Thymus (tissue), 14 donors: Measurements from ENCODE around the gene GALNT16. TPM values are rescaled to one million over a fixed set of nuclear protein-coding genes. Genes with fewer than 3 reads are reported as not detected.
"Not testable (repeated sequence)": the region's sequence is repeated elsewhere in the genome, so short reads cannot be mapped to it uniquely, and the experiment has no call there.

Source experiments
- DNase-seq, 9 donors: peaks; one replicate each; pipeline ENCODE4 v3.0.0-alpha.2; 2013; ENCODE audit warnings: low spot score in 9 of 9, low read depth in 6 of 9, missing footprints in 1 of 9
- H3K27ac ChIP-seq, 2 donors: one replicate each; pipeline ENCODE4 v1.5.1; 2013; ENCODE audit warnings: control low read depth in 1 of 2, low read depth in 1 of 2, low read length in 1 of 2, mild to moderate bottlenecking in 1 of 2, moderate library complexity in 1 of 2
- H3K27me3 ChIP-seq, 2 donors: one replicate each; pipeline ENCODE4 v1.5.1; 2013; ENCODE audit warnings: low read length in 1 of 2; ENCODE audit not compliant: control insufficient read depth in 2 of 2, insufficient read depth in 1 of 2
- H3K36me3 ChIP-seq, 2 donors: one replicate each; pipeline ENCODE4 v1.5.1; 2013; ENCODE audit warnings: low read length in 1 of 2, mild to moderate bottlenecking in 1 of 2, moderate library complexity in 1 of 2; ENCODE audit not compliant: control insufficient read depth in 2 of 2, insufficient read depth in 2 of 2
- H3K4me1 ChIP-seq, 2 donors: one replicate each; pipeline ENCODE4 v1.5.1; 2013; ENCODE audit warnings: low read length in 2 of 2; ENCODE audit not compliant: control insufficient read depth in 2 of 2, insufficient read depth in 2 of 2
- H3K4me3 ChIP-seq, 2 donors: one replicate each; pipeline ENCODE4 v1.5.1; 2013; ENCODE audit warnings: low read length in 2 of 2, control low read depth in 1 of 2, mild to moderate bottlenecking in 1 of 2
- H3K9me3 ChIP-seq, 2 donors: one replicate each; pipeline ENCODE4 v1.5.1; 2013; ENCODE audit warnings: low read length in 1 of 2, mild to moderate bottlenecking in 1 of 2; ENCODE audit not compliant: control insufficient read depth in 2 of 2, insufficient read depth in 1 of 2
- WGBS: extraction: QIAGEN DNeasy Blood & Tissue Kit; methylation state at CpG from one replicate; pipeline ENCODE4 v1.1.7; 2013; 5-methylcytosine and 5-hydroxymethylcytosine counted together
- long read RNA-seq, 10 donors: transcript quantifications; one replicate each; lab custom pipeline, GENCODE V29; 2026
- polyA plus RNA-seq: library from polyadenylated mRNA; stranded (reverse); fragments of 200-250 nt; gene quantifications from one replicate; pipeline ENCODE4 v1.2.3, GENCODE V29; 2013
- total RNA-seq: library from RNA; stranded (reverse); fragments of 120-200 nt; gene quantifications from one replicate; pipeline ENCODE4 v1.2.4, GENCODE V29; 2013
- donor health status: healthy.

GALNT16 gene
- total RNA-seq = 0.76 TPM
- 0.91 TPM for polyA plus RNA-seq
- long read RNA-seq, donor 1 = 0 reads
- long read RNA-seq, donor 2 = 0 reads
- long read RNA-seq, donor 3 = 0 reads
- long read RNA-seq, donor 4 = 0 reads
- long read RNA-seq, donor 5, partial matches to known transcripts = 0 of 1 reads
- long read RNA-seq, donor 5, other reads (novel, unspliced or antisense) = 0 of 1 reads
- long read RNA-seq, donor 6, full-length matches to known transcripts = 1 of 1 reads
- long read RNA-seq, donor 6, partial matches to known transcripts = 0 of 1 reads
- long read RNA-seq, donor 6, other reads (novel, unspliced or antisense) = 0 of 1 reads
- long read RNA-seq, donor 7 = 0 reads
- long read RNA-seq, donor 8 = 0 reads
- long read RNA-seq, donor 9 = 0 reads
- long read RNA-seq, donor 10 = 0 reads

- Histone ChIP-seq H3K4me3 (peak within 1 kb of the TSS in 1 of 2 donors; percentile 40), H3K9me3 (no peaks in the 10 kb centered on the region), H3K36me3 (no peaks in the 10 kb centered on the region), H3K27ac (no peak within 1 kb of the TSS), H3K4me1 (peaks cover 4 to 5% of the 10 kb centered on the region in 2 donors), H3K27me3 (peaks cover 59 to 94% of the 10 kb centered on the region in 2 donors)
- DNase-seq = no peak
- WGBS = 2% methylated on average over 74 of the region's 74 CpGs
Observed at GRCh38 chr14:69259527-69260189, at the start of gene GALNT16. Gene GALNT16 (plus strand): TSS chr14:69260158. CDS start chr14:69260291, 133 bp downstream.

DNA sequence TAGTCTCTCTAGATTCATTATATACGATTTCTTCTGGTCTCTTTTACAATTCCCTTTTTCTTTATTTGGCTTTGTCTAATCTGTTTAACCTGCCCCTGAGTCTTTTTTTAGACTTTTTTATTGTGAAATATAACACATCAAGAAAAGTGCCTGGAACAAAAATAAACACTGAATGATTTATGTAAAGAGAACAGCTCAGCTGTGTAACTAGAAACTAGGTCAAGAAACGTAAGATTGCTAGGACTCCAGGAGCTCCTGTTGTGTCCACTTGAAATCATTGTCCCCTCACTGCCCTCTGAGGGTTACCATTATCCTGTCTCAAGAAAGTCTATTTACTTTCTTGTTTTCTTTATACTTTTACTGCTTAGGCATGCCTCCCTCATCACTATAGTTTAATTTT, 45.6 kb upstream of the GALNT16 start:
- DNase-seq = no peak
- Histone ChIP-seq H3K36me3 (peaks cover 2 to 3% of the 10 kb centered on the region in 2 donors), H3K4me1 (no peaks in the 10 kb centered on the region), H3K4me3 (no peak overlapping the region), H3K27ac (no peak overlapping the region), H3K9me3 (no peaks in the 10 kb centered on the region), H3K27me3 (no peaks in the 10 kb centered on the region)
- WGBS = 88% methylated on average over 2 of the region's 2 CpGs

- not testable (repeated sequence) for H3K9me3 ChIP-seq, DNase-seq, H3K27ac ChIP-seq, H3K36me3 ChIP-seq, H3K27me3 ChIP-seq, H3K4me1 ChIP-seq, H3K4me3 ChIP-seq
- WGBS = 89% methylated on average over 2 of the region's 3 CpGs
Observed at GRCh38 chr14:69217663-69218062, 42.3 kb upstream of the GALNT16 start.

- H3K4me3 ChIP-seq = no peak overlapping the region
- H3K27me3 ChIP-seq = no peaks in the 10 kb centered on the region
- DNase-seq = no peak
- 98% methylated on average over 4 of the region's 4 CpGs for WGBS
- peaks cover 0 to 7% of the 10 kb centered on the region in 2 donors for H3K36me3 ChIP-seq
- H3K9me3 ChIP-seq = no peaks in the 10 kb centered on the region
- no peaks in the 10 kb centered on the region for H3K4me1 ChIP-seq
- H3K27ac ChIP-seq = no peak overlapping the region
Observed at GRCh38 chr14:69224946-69225345, 35.0 kb upstream of the GALNT16 start.

DNA sequence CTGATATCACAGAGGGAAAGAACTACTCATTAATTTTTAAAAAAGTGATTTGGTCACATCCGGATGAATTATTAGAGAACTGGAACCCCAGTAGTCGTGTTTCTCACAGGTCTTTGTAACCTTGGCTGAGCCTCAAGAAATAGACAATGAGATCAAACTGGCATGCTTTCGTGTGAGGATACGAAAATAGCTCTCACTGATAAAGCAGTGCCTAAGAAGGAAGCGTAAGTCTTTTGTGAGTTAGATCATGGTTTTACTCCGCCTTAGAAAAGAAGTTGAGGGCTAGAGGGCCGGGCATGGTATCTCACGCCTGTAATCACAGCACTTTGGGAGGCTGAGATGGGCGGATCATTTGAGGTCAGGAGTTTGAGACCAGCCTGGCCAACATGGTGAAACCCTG, 33.8 kb upstream of the GALNT16 start:
- H3K4me1 ChIP-seq = no peaks in the 10 kb centered on the region
- H3K9me3 ChIP-seq = no peaks in the 10 kb centered on the region
- WGBS = 92% methylated on average over 9 of the region's 9 CpGs
- H3K36me3 ChIP-seq = peaks cover 2 to 7% of the 10 kb centered on the region in 2 donors
- no peaks in the 10 kb centered on the region for H3K27me3 ChIP-seq
- DNase-seq = no peak
- H3K4me3 ChIP-seq = no peak overlapping the region
- no peak overlapping the region for H3K27ac ChIP-seq

DNA sequence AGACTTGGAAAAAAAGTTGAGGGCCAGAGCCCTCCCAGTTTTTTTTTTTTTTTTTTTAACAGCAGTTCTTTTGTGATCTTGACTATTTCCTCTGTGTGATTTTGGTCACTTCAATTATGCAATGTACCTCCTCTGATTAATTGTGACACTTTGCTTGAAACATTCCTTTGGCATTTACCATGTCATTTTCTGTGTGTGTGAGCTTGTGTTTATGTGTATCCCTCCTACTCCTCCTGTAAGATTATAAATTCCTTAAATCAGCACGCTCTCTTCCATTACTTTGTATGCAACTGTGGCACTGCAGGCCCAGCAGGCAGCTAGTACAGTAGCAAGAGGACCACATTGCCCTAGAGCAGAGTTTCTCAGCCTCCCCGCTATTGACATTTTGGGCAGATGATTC, 33.2 kb upstream of the GALNT16 start:
- WGBS = 99% methylated on average over 2 of the region's 2 CpGs
- Histone ChIP-seq H3K36me3 (peaks cover 3 to 7% of the 10 kb centered on the region in 2 donors), H3K9me3 (no peaks in the 10 kb centered on the region), H3K27ac (no peak overlapping the region), H3K4me3 (no peak overlapping the region), H3K4me1 (no peaks in the 10 kb centered on the region), H3K27me3 (no peaks in the 10 kb centered on the region)
- DNase-seq = no peak

- H3K4me1 ChIP-seq = no peaks in the 10 kb centered on the region
- WGBS = 91% methylated on average over 2 of the region's 2 CpGs
- no peak for DNase-seq
- H3K27me3 ChIP-seq = no peaks in the 10 kb centered on the region
- no peak overlapping the region for H3K27ac ChIP-seq
- H3K36me3 ChIP-seq = peaks cover 3 to 12% of the 10 kb centered on the region in 2 donors
- no peaks in the 10 kb centered on the region for H3K9me3 ChIP-seq
- no peak overlapping the region for H3K4me3 ChIP-seq
Observed at GRCh38 chr14:69231486-69231885, 28.5 kb upstream of the GALNT16 start.

- 98% methylated on average over 3 of the region's 3 CpGs for WGBS
Observed at GRCh38 chr14:69232388-69232787, 27.6 kb upstream of the GALNT16 start.

GRCh38 chr14:69234106-69234505, 25.9 kb upstream of the GALNT16 start:
- H3K27ac ChIP-seq = no peak overlapping the region
- peaks cover 10 to 27% of the 10 kb centered on the region in 2 donors for H3K36me3 ChIP-seq
- no peaks in the 10 kb centered on the region for H3K9me3 ChIP-seq

More at GRCh38 chr14:69232388-69232787, 27.6 kb upstream of the GALNT16 start:
- H3K27ac ChIP-seq = no peak overlapping the region
- H3K9me3 ChIP-seq = no peaks in the 10 kb centered on the region
- no peak for DNase-seq
- H3K27me3 ChIP-seq = no peaks in the 10 kb centered on the region
- H3K4me1 ChIP-seq = no peaks in the 10 kb centered on the region
- peaks cover 3 to 21% of the 10 kb centered on the region in 2 donors for H3K36me3 ChIP-seq
- no peak overlapping the region for H3K4me3 ChIP-seq

More at GRCh38 chr14:69234106-69234505, 25.9 kb upstream of the GALNT16 start:
- H3K4me1 ChIP-seq = no peaks in the 10 kb centered on the region
- H3K27me3 ChIP-seq = no peaks in the 10 kb centered on the region
- H3K4me3 ChIP-seq = no peak overlapping the region
- no peak for DNase-seq
